NCI-H345 (cell line): ENCODE data around the gene SLC25A42.
"Not testable (repeated sequence)": the region's sequence is repeated elsewhere in the genome, so short reads cannot be mapped to it uniquely, and the experiment has no call there.

Experiments
- DNase-seq: peaks from one replicate; lab custom pipeline; 2025; lab: John Stamatoyannopoulos, UW

Gene SLC25A42

GRCh38 chr19:19063183-19064097, at the start of gene SLC25A42:
Gene SLC25A42, plus strand, starts transcription at chr19:19063994. Its CDS starts 32,131 bp downstream, at chr19:19096125.
- DNase-seq: peak; percentile 98

- no peak for DNase-seq
Measured at GRCh38 chr19:19021115-19021514, 42.7 kb upstream of the SLC25A42 start.

- DNase-seq: no peak
Measured at GRCh38 chr19:19022380-19022961, 41.3 kb upstream of the SLC25A42 start.

- not testable (repeated sequence) for DNase-seq
Measured at GRCh38 chr19:19023376-19023775, 40.4 kb upstream of the SLC25A42 start.

GRCh38 chr19:19025861-19026260, 37.9 kb upstream of the SLC25A42 start:
- DNase-seq: no peak

GRCh38 chr19:19026299-19026971, 37.4 kb upstream of the SLC25A42 start:
- DNase-seq: no peak

- no peak for DNase-seq
Measured at GRCh38 chr19:19027228-19027627, 36.6 kb upstream of the SLC25A42 start.

- DNase-seq: no peak
Measured at GRCh38 chr19:19028526-19028925, 35.3 kb upstream of the SLC25A42 start.

- no peak for DNase-seq
Measured at GRCh38 chr19:19031891-19032290, 31.9 kb upstream of the SLC25A42 start.

- DNase-seq: peak; percentile 89
Measured at GRCh38 chr19:19032420-19033175, 31.2 kb upstream of the SLC25A42 start.

GRCh38 chr19:19033176-19033425, 30.7 kb upstream of the SLC25A42 start:
- no peak for DNase-seq

- DNase-seq: peak; percentile 73
Measured at GRCh38 chr19:19033426-19034203, 30.2 kb upstream of the SLC25A42 start, which contains the start of the genes ARMC6 and SUGP2. Gene ARMC6, plus strand, starts transcription at chr19:19033603. Its CDS starts 607 bp downstream, at chr19:19034210. Gene SUGP2, minus strand, starts transcription at chr19:19033517. Its CDS starts 2,446 bp downstream, at chr19:19031071.

- DNase-seq: peak; percentile 59
Measured at GRCh38 chr19:19034204-19034624, 29.6 kb upstream of the SLC25A42 start.

- DNase-seq: no peak
Measured at GRCh38 chr19:19039901-19040300, 23.9 kb upstream of the SLC25A42 start.

GRCh38 chr19:19040417-19040816, 23.4 kb upstream of the SLC25A42 start:
- no peak for DNase-seq

GRCh38 chr19:19042732-19043280, 21.0 kb upstream of the SLC25A42 start:
- no peak for DNase-seq

GRCh38 chr19:19043481-19043880, 20.3 kb upstream of the SLC25A42 start:
- DNase-seq: no peak

GRCh38 chr19:19043881-19044280, 19.9 kb upstream of the SLC25A42 start:
- no peak for DNase-seq

- no peak for DNase-seq
Measured at GRCh38 chr19:19049406-19049805, 14.4 kb upstream of the SLC25A42 start.

- no peak for DNase-seq
Measured at GRCh38 chr19:19050104-19050503, 13.7 kb upstream of the SLC25A42 start.

GRCh38 chr19:19050731-19051130, 13.1 kb upstream of the SLC25A42 start:
- DNase-seq: no peak
